PFSK-1 (cell line): Measurements from ENCODE around the gene OR5K1.

Source experiments
- POLR2AphosphoS5 ChIP-seq: IDR thresholded peaks from 2 replicates; pipeline ENCODE4 v1.6.1; 2012; ENCODE audit warnings: low read depth, mild to moderate bottlenecking, control low read depth, low read length, moderate library complexity
- REST ChIP-seq, 2 experiments: IDR thresholded peaks; 2 replicates each; pipeline versions ENCODE4 v1.6.1 to v1.8.0; 2011 to 2012; ENCODE audit warnings: low read depth in 2 of 2, low read length in 2 of 2, control low read depth in 1 of 2, inconsistent platforms in 1 of 2, mild to moderate bottlenecking in 1 of 2, moderate library complexity in 1 of 2; ENCODE audit not compliant: insufficient read depth in 1 of 2
- SIN3A ChIP-seq: IDR thresholded peaks from 2 replicates; pipeline ENCODE4 v1.6.1; 2012; ENCODE audit warnings: mild to moderate bottlenecking, low read length, moderate library complexity, borderline replicate concordance; ENCODE audit not compliant: insufficient read depth
- TAF1 ChIP-seq: IDR thresholded peaks from 2 replicates; pipeline ENCODE4 v1.6.1; 2012; ENCODE audit warnings: low read length, control low read depth, borderline replicate concordance; ENCODE audit not compliant: insufficient read depth

GRCh38 chr3:98501863-98502576 is 39.0 kb downstream of the OR5K1 start:
- no peak for TF ChIP-seq POLR2AphosphoS5
- no peak for TF ChIP-seq REST (IDR thresholded peaks at IDR 0.05; ENCODE audit: insufficient read depth in 1 of 2, low read depth in 2 of 2, low read length in 2 of 2)
- no peak for TF ChIP-seq SIN3A
- no peak for TF ChIP-seq TAF1
